ENCODE measurements around the gene USH2A. TPM values are rescaled to one million over a fixed set of nuclear protein-coding genes. Genes with fewer than 3 reads are reported as not detected.

Gene USH2A
- total RNA-seq, 4 donors from 2014 or later = under 0.01 TPM; not detected in 3

DNA sequence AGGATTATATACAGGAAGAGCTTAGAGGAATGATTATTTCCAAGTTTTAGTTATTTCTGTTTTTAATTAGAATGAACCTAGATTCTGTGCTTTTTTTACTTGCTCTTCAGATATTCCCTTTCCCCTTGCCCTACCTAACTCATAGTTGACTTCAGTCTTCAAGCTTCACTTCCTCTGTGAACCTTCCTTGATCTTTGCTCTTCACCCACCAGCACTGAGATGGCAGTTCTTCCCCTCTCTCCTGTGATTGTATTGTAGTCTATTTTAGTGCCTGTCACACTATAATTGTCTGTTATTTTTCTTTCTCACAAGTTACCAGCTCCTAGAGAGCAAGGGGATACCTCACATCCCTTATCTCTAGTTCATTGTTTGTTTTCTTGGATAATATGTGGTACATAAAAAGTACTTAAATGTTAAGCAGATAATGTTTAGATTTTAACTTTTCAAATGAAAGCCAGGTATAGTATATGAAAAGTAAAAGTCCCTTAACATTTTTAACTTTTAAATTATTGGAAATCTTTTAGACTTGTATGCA, 822.9 kb downstream of the USH2A start:
- no peak for DNase-seq
- H3K4me3 ChIP-seq = no peak overlapping the region
- H3K27ac ChIP-seq = peak overlapping the region in 1 of 4 donors; percentile 13
- TF ChIP-seq POLR2AphosphoS5 (IDR thresholded peaks at IDR 0.05) (no peak), EP300 (IDR thresholded peaks at IDR 0.05; ENCODE audit: low read depth) (no peak), POLR2A (IDR thresholded peaks at IDR 0.05) (no peak)
- TF ChIP-seq, protein P1, sequence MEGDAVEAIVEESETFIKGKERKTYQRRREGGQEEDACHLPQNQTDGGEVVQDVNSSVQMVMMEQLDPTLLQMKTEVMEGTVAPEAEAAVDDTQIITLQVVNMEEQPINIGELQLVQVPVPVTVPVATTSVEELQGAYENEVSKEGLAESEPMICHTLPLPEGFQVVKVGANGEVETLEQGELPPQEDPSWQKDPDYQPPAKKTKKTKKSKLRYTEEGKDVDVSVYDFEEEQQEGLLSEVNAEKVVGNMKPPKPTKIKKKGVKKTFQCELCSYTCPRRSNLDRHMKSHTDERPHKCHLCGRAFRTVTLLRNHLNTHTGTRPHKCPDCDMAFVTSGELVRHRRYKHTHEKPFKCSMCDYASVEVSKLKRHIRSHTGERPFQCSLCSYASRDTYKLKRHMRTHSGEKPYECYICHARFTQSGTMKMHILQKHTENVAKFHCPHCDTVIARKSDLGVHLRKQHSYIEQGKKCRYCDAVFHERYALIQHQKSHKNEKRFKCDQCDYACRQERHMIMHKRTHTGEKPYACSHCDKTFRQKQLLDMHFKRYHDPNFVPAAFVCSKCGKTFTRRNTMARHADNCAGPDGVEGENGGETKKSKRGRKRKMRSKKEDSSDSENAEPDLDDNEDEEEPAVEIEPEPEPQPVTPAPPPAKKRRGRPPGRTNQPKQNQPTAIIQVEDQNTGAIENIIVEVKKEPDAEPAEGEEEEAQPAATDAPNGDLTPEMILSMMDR (IDR thresholded peaks at IDR 0.05) = no peak
- in situ Hi-C loops (cut with MboI; ENCODE audit: low pct_ligation_motif_present in 1 of 4, low pct_unique_long_range_greater_than_20kb in 1 of 4, low sequenced_read_pairs in 3 of 4) (no loop called here), intact Hi-C loops (cut with DNase I; ENCODE audit: low total_unique reads) (no loop called here)
- no peaks in the 10 kb centered on the region for H3K27me3 ChIP-seq
- peaks cover 0 to 19% (median 4%) of the 10 kb centered on the region in 4 donors for H3K36me3 ChIP-seq
- peaks cover 0 to 17% (median 6%) of the 10 kb centered on the region in 4 donors for H3K4me1 ChIP-seq
- H3K9me3 ChIP-seq = no peaks in the 10 kb centered on the region

DNA sequence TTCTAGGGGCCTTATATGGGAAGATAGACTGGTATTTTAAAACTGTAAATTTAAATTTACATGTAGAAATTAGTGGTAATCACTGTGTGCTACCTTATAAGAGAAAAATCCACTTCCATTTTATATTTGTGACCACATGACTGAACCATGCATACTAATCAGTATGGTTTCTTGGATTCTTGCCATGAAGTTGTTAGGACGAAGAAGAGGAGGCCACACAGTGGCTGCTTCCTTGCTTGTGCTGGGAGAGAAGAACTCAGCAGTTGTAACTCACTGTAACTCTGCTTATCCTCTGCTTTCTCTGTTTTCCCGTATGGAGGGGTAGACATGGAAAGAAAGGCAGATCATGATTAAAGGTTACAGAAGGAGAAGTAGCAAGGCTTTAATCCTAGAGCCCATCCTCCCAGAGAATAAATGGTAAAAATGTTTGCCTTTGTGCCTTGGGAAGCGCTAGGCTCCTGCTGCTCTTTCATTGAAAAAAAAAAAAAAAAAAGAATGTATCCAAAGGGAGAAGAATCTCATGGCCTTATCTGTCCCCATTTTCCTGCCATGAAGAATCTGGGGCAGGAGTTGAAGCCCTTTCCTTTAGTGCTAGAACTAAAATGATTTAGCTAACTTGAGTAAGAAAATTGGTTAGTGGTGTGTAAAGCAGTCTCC, 823.7 kb downstream of the USH2A start:
- Histone ChIP-seq H3K4me1 (peaks cover 0 to 25% (median 8%) of the 10 kb centered on the region in 4 donors), H3K27ac (peak overlapping the region in 1 of 4 donors; percentile 13), H3K27me3 (no peaks in the 10 kb centered on the region), H3K4me3 (no peak overlapping the region), H3K36me3 (peaks cover 0 to 19% (median 4%) of the 10 kb centered on the region in 4 donors), H3K9me3 (no peaks in the 10 kb centered on the region)
- TF ChIP-seq POLR2AphosphoS5 (IDR thresholded peaks at IDR 0.05) = no peak
- no peak for TF ChIP-seq POLR2A (IDR thresholded peaks at IDR 0.05)
- no peak for TF ChIP-seq EP300 (IDR thresholded peaks at IDR 0.05; ENCODE audit: low read depth)
- TF ChIP-seq, protein P1 (IDR thresholded peaks at IDR 0.05) = no peak
- DNase-seq = no peak
- intact Hi-C loops (cut with DNase I; ENCODE audit: low total_unique reads) (no loop called here), in situ Hi-C loops (cut with MboI; ENCODE audit: low pct_ligation_motif_present in 1 of 4, low pct_unique_long_range_greater_than_20kb in 1 of 4, low sequenced_read_pairs in 3 of 4) (no loop called here)
- WGBS, 2 donors (ENCODE audit: low coverage in 1 of 2) = 50 to 63% methylated on average over 3 of the region's 3 CpGs

DNA sequence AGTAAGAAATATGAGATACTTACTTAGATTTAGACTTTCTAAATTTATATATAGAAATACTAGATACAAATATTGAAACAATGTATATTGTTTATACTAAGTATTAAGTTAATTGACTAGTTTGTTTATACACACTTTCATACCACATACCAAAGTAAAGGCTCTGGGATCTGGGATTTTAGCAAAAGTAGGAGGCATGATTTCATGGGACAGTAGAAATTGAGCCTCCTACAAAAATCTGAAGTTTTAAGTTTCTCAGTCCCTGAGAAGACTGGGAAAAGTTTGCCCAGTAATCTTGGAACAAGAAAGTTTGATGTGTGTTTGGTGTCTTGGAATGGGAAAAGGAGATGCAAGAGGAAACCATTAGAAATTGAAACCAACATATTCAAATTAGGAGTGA, 825.3 kb downstream of the USH2A start:
- H3K4me1 ChIP-seq = peaks cover 0 to 29% (median 8%) of the 10 kb centered on the region in 4 donors
- no peak overlapping the region for H3K4me3 ChIP-seq
- no peaks in the 10 kb centered on the region for H3K27me3 ChIP-seq
- in situ Hi-C loops (cut with MboI; ENCODE audit: low pct_ligation_motif_present in 1 of 4, low pct_unique_long_range_greater_than_20kb in 1 of 4, low sequenced_read_pairs in 3 of 4) = no loop called here
- no peak for DNase-seq
- TF ChIP-seq, protein P1 (IDR thresholded peaks at IDR 0.05) = no peak
- TF ChIP-seq POLR2AphosphoS5 (IDR thresholded peaks at IDR 0.05) (no peak), EP300 (IDR thresholded peaks at IDR 0.05; ENCODE audit: low read depth) (no peak), POLR2A (IDR thresholded peaks at IDR 0.05) (no peak)
- intact Hi-C loops (cut with DNase I; ENCODE audit: low total_unique reads) = no loop called here
- H3K36me3 ChIP-seq = peaks cover 0 to 14% (median 2%) of the 10 kb centered on the region in 4 donors
- no peaks in the 10 kb centered on the region for H3K9me3 ChIP-seq
- H3K27ac ChIP-seq = no peak overlapping the region

DNA sequence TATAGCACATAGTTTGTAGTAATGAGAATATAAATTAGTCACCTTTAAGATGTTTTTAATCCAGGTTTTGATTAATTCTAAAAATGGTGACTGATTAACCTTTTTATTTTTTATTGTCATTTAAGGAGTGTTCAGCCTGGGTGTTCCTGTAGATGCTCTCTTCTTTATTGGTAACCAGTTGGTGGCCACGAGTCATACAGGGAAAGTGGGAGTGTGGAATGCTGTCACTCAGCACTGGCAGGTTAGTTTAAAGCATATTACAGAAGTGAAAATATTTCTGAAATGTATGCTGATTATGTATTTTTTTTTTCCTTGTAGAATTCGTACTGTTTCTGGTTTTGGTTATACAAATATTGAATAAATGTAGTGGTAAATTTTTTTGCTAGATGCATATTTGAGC, 828.0 kb downstream of the USH2A start:
- no peak for TF ChIP-seq POLR2A (IDR thresholded peaks at IDR 0.05)
- no peak for TF ChIP-seq POLR2AphosphoS5 (IDR thresholded peaks at IDR 0.05)
- TF ChIP-seq, protein P1 (IDR thresholded peaks at IDR 0.05) = no peak
- TF ChIP-seq EP300 (IDR thresholded peaks at IDR 0.05; ENCODE audit: low read depth) = no peak
- in situ Hi-C loops (cut with MboI; ENCODE audit: low pct_ligation_motif_present in 1 of 4, low pct_unique_long_range_greater_than_20kb in 1 of 4, low sequenced_read_pairs in 3 of 4) = no loop called here
- no peak for DNase-seq
- no peak overlapping the region for H3K4me3 ChIP-seq
- peaks cover 0 to 8% (median 0%) of the 10 kb centered on the region in 4 donors for H3K36me3 ChIP-seq
- H3K27ac ChIP-seq = no peak overlapping the region
- H3K9me3 ChIP-seq = no peaks in the 10 kb centered on the region
- intact Hi-C loops (cut with DNase I; ENCODE audit: low total_unique reads) = no loop called here
- H3K27me3 ChIP-seq = no peaks in the 10 kb centered on the region
- WGBS, 2 donors (ENCODE audit: low coverage in 1 of 2) = 76 to 78% methylated on average over 2 of the region's 2 CpGs
- peaks cover 0 to 27% (median 10%) of the 10 kb centered on the region in 4 donors for H3K4me1 ChIP-seq

Data from transverse colon (tissue), 4 donors.